NT2/D1 (cell line): ENCODE measurements around the gene SLC10A4.

ENCODE experiments used
- YY1 ChIP-seq: IDR thresholded peaks from 2 replicates; pipeline ENCODE4 v1.6.1; 2011; ENCODE audit not compliant: insufficient read length, insufficient read depth
- ZNF274 ChIP-seq: IDR thresholded peaks from 2 replicates; pipeline ENCODE4 v1.6.1; 2011; ENCODE audit warnings: mild to moderate bottlenecking, low read depth, low read length

GRCh38 chr4:48483006-48483776, at the start of gene SLC10A4:
- TF ChIP-seq YY1 (no peak), ZNF274 (no peak)
